GM19099 (cell line): ENCODE measurements around the gene FCHSD2.

Experiments
- POLR2A ChIP-seq: IDR thresholded peaks from 3 replicates; pipeline ENCODE4 v1.6.1; 2011; ENCODE audit warnings: low read depth; ENCODE audit not compliant: insufficient read length; ENCODE audit errors: extremely low read depth

The FCHSD2 gene

DNA sequence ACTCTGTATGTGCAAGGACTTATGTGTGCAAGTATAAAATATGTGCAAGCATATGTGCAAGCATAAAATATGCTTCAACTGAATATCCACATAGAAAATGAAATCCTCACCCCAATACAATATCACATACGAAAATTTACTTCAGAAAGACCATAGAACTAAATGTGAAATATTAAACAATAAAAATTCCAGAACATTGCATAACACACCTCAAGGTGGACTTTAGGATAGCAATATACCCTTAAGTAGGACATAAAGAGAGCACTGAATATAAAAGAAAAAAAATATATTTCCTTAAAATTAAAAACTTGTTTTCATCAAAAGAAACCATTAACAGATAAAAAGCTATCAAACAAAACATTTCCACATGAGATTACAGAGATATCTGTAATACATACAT, 67.8 kb downstream of the FCHSD2 start:
- no peak for TF ChIP-seq POLR2A

DNA sequence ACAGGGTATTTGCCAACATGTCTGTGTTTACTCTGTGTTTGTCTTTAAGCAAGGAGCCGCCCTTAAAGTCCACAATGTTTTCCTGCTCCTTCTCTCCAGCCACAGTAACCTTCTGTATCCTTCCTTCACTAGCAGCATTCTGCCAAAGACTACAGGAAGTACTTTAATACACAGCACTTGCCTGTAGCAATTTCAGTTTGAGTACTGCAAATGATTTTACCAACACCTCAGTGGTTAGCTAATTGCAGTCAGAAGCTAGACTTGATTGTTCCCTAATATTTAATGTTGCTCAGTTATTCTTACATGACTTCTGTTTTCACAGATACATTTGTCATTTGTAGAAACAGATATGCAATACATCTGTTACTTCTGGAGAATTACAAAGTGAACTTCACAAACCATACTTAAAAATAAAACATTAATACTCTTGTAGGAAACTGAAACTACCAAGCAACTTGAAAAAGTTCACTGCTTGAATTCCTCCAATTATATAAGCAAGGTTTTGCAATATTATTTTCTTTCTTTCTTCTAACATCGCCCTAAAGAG, 69.1 kb downstream of the FCHSD2 start:
- peak; percentile 38 for TF ChIP-seq POLR2A

DNA sequence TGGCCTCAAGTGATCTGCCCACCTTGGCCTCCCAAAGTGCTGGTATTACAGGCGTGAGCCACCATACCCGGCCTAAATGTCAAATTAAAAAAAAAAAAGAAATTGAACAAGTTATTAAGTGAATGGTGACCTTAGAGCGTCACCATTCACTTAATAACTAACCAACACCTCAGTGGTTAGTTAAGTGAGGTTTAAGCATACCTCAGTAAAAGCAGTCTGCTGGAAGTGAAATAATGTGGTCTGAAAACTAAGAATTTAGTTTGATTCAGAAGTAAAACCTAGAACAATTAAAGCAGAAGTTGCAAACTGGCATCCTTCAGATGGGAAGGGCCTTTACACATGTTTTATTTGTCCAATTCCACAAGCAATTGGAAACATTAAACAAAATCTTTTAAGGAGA, 71.5 kb downstream of the FCHSD2 start:
- TF ChIP-seq POLR2A = no peak

DNA sequence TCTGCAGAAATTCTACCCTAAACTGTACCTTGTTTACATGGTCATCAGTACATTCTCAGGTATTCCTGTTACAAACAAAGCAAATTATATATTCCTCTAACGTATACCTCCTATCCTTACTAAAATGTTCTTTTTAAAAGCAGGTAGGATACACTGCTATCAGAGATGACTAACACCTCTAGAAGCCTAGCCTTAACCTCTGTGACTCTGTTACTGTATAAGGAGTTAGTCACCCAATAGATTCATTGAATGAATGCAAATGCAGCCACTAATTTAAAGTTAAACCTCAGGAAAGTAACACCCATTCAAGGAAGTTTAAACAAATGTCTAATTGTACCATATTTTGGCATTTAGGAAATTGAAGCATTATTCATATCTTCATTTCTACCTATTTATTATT, 82.2 kb downstream of the FCHSD2 start:
- TF ChIP-seq POLR2A = no peak

DNA sequence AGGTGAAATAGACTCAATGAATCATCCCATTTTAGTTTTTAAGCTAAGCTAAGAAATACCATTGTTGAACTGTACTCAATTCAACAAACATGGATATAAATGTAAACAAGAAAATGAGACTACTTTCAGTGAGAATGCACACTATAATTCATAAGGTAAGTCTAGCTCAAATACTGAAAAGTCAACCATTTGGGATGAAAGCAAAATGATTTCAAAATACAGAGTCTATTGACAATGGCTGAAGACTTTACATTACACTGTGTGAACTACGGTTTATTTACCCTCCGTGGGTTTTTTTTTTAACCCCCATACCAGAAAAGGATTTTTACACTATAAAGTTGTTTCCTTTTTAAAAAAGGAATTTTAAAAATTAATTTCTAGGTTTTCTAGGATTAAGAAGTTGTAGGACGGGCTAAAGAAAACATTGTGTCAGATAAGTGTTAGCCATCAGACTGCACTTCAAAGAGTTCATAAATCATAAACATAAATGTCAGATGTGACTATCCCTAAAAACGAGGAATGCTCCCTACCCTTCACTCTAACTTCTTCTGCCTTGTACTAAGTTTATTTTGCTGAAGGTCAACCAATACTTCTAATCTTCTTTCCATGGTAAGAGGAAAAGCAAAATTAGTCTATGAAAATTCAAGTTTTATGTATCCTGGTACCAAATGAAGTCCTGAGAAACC, 83.0 kb downstream of the FCHSD2 start:
- no peak for TF ChIP-seq POLR2A

DNA sequence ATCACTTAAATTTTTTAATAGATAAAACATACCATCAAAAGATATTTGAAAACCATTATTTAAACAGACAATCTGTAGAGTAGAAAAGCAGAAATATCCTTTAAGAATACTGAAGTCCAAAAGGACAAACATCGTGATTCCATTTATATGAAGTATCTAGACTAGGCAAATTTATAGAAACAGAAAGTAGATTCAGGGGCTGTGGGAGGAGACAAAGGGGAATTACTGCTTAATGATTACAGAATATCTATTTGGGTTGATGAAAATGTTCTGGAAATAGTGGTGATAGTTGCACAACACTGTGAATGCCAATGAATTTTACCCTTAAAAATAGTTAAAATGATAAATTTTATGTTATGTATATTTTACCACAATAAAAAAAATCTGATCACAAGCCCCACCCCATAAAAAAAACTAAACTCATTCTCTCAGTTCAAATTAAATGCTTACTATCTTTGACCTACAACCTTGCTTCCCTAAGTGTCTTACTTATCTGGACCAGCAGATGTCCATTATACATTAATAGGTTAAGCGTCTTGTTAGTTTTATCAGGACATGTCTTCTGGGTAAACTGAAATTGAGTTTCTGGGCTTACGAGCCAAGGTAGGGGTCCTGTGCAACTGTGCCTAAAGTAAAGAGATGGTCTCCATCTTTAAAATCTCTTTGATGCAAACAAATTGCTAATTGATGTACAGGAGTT, 86.3 kb downstream of the FCHSD2 start:
- no peak for TF ChIP-seq POLR2A

DNA sequence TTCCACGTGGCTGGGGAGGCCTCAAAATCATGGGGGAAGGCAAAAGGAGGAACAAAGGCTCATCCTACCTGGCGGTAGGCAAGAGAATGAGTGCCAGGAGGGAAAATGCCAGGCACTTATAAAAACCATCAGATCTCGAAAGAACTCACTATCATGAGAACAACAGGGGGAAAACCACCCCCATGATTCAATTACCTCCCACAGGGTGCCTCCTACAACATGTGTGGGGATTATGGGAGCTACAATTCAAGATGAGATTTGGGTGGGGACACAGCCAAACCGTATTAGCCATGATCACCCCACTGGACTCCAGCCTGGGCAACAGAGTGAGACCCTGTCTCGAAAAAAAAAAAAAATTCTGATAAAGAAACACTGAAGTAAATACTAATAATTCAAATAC, 87.1 kb downstream of the FCHSD2 start:
- TF ChIP-seq POLR2A = no peak

DNA sequence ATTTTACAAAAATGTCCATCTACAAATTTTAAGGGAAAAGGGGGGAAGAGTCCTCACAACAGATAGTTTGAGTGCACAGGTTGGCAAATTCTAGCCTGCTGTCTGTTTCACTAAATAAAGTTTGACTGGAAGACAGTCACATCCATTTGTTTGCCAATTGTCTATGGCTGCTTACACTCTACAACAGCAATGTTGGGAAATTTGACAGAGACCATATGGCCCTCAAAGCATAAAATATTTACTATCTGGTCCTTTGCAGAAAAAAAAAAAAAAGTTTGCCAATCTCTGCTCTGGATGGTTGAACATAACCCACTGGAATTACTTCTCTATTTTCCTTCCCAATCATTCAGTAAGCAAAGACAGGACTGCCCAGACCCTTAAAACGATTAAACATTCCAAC, 88.2 kb downstream of the FCHSD2 start:
- TF ChIP-seq POLR2A = no peak

DNA sequence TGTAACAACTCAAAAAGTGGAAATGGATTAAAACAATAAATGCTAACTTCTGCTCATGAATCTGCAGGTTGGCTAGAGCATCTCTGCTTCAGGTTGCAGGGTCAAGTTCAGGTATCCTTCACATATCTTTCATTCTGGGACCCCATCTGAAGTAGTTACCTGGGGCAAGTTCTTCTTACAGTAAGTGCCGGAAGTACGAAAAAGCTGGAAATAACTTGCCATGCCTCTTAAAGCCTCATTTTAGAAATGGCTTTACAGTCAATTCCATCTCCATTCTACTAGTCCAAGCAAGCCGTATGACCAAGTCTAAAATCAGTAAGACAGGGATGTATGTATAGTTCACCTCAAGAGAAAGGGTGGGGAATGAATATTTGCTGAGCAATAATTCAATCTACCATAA, 93.7 kb downstream of the FCHSD2 start:
- TF ChIP-seq POLR2A = no peak

DNA sequence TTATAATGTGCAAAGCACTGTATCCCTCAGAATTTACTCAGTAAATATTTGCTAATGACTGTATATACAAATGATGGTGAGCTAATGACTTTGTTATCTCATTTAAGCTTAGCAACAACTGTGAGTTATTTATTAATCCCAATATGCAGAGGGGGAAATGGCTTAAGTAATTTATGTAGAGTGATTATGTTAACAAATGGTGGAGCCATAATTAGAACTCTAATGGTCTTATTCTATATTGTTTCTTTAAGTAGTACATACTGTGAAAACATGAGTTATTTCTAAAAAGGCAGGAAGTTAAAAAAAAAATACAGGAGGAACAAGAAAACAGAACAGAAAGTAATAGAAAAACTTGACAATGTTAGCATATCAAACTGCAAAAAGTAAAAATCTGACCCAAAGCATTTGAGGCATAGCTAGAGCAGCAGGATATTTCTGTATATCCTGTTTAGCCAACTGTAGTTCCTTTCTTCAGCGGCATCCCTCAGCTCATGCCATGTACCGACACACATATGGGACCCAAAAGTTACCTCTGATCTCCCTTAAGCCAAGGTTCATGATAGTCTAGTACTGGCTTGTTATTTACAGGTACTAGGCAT, 94.2 kb downstream of the FCHSD2 start:
- no peak for TF ChIP-seq POLR2A

DNA sequence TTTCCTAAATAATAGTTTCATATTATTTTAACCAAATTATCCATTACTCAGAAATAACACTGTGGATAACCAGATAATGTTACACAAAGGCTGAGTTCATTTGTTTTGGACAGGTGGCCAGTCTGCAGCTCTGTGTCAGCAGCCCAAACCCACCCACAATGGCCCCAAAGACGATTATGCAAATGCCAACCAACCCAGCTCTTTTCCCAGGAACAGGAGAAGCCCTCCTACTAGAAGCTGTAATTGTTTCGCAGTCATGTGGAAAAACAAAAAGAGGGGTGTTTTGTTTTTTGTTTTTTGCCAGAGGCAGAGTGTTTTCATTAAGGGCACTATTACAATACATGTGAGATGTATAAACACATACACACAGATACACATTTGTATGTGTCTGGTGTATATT, 102.1 kb downstream of the FCHSD2 start:
- no peak for TF ChIP-seq POLR2A

DNA sequence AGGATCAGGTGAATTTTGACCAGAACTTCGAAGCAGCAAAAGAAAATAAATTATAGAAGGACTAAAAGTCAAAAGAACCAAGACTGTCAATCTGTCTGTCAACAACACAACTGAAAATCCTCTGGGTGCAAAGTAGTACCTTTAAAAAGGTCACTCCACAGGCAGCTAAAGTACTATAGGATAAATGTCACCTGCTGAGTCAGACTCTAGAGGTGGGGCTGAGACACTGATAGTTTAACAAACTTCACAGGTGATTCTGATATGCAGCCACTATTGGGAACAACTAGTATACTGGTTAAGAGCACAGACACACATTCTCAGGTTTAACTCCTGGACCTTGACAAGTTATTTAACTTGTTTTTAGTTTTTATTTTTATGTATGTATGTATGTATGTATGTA, 107.3 kb downstream of the FCHSD2 start:
- no peak for TF ChIP-seq POLR2A

DNA sequence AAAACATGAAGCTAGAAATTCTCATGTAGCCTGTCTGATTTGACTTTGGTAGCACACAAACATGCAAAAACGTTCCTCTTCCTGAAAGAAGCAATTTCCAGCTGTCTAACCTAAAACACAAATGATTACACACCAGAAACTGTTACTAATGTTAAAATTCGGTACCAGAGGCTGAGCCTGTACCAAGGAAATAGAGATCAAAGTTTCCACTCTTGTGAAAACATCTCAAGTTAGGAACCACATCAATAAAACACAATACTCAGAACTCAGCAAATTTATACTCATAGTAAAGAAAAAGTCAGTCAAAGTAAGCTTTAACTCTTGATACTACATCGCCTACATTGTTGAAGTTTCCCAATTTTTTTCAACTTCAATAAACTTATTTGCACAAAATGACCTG, 107.8 kb downstream of the FCHSD2 start:
- TF ChIP-seq POLR2A = no peak

DNA sequence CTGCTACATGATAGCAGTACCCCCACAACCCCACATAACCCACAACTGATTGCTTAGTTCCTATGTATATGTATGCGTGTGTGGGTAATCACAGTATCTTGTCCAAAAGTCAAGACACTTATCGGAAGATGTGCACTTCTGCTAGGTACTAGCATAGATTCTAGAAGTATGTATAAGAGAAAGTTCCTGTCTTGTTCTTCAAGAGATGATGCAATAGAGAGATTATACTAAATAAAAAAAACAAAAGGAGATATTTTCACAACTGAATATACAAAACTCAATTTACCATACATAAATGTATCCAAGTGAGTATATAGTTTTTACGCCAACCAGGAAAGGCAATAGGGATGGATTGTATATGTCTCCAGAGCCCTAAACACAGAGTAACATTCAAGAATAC, 112.0 kb downstream of the FCHSD2 start:
- no peak for TF ChIP-seq POLR2A

DNA sequence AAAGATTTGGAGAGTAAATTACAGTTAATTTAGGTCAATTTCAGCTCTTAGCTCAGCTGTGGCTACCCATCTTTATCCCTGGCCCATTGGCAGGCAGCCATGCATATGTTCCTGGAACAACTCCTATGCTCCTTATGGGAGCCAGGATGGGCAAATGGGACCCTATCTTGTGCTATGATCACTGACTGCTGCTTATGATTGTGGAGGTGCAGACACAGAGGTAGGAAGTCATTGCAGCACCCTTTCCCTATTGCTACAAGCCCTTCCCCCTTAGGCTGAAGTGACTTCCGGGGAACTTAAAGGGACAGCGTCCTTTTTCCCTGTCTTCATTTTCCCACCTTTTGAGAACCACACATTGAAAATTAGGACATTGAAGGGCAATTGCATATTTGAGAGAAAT, 112.7 kb downstream of the FCHSD2 start:
- TF ChIP-seq POLR2A = no peak

DNA sequence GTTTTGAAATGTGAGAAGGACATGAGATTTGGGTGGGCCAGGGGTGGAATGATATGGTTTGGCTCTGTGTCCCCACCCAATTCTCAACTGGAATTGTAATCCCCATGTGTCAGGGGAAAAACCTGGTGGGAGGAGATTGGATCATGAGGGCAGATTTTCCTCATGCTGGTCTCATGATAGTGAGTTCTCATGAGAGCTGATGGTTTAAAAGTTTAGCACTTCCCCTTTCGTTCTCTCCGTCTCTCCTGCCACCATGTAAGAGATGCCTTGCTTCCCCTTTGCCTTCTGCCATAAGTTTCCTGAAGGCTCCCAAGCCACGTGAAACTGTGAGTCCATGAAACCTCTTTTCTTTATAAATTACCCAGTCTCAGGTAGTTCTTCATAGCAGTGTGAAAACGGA, 113.5 kb downstream of the FCHSD2 start:
- TF ChIP-seq POLR2A = no peak
